Epithelial cell of proximal tubule (primary cell): Measurements from ENCODE around the gene PLCXD3. TPM values are rescaled to one million over a fixed set of nuclear protein-coding genes. Genes with fewer than 3 reads are reported as not detected.

Source experiments
- DNase-seq: peaks from one replicate; pipeline ENCODE4 v3.0.0-alpha.2; 2011; ENCODE audit warnings: low read depth
- H3K4me3 ChIP-seq: 2 replicates; pipeline ENCODE4 v1.5.1; 2011; ENCODE audit warnings: low read depth, mild to moderate bottlenecking, low read length
- CTCF ChIP-seq: conservative IDR thresholded peaks from 2 replicates; pipeline ENCODE4 v1.5.1; 2012; ENCODE audit warnings: low read depth, mild to moderate bottlenecking, low read length
- total RNA-seq: library from RNA; depleted of rRNA; stranded (reverse); fragments of >200 nt; gene quantifications from 2 replicates; pipeline ENCODE4 v1.2.3, GENCODE V29; 2015

Gene PLCXD3
- total RNA-seq, 1 donor from 2014 or later = 0.46 TPM

DNA sequence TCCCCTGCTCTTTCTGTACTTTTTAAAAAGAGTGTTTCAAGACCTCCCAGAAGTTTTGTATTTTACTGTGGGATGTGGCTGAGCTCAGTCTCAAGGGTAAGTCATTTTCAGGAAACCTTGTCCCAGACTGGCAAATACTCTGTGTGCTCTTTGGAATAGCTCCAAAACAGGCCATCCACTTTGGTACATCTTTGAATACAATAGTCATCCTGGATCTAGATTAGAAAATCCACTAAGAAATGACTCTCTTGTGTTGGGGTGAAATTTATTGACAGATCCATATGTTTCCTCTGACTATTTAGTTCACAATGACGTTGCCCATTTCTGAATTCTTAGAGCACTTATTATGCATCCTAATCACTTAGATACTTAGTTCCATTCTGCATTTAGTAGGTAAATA is 95.2 kb downstream of the PLCXD3 start:
- no peak overlapping the region for H3K4me3 ChIP-seq
- no peak for TF ChIP-seq CTCF
- DNase-seq = no peak

- DNase-seq = peak; percentile 76
- no peak for TF ChIP-seq CTCF
- no peak overlapping the region for H3K4me3 ChIP-seq
Measured at GRCh38 chr5:41414598-41414997, 95.8 kb downstream of the PLCXD3 start.

GRCh38 chr5:41413074-41413473 is 97.3 kb downstream of the PLCXD3 start:
- TF ChIP-seq CTCF = no peak
- no peak overlapping the region for H3K4me3 ChIP-seq
- no peak for DNase-seq

- no peak for DNase-seq
- H3K4me3 ChIP-seq = no peak overlapping the region
- no peak for TF ChIP-seq CTCF
Measured at GRCh38 chr5:41412496-41412895, 97.9 kb downstream of the PLCXD3 start.

GRCh38 chr5:41410737-41411136 is 99.7 kb downstream of the PLCXD3 start:
- H3K4me3 ChIP-seq = no peak overlapping the region
- no peak for TF ChIP-seq CTCF

DNA sequence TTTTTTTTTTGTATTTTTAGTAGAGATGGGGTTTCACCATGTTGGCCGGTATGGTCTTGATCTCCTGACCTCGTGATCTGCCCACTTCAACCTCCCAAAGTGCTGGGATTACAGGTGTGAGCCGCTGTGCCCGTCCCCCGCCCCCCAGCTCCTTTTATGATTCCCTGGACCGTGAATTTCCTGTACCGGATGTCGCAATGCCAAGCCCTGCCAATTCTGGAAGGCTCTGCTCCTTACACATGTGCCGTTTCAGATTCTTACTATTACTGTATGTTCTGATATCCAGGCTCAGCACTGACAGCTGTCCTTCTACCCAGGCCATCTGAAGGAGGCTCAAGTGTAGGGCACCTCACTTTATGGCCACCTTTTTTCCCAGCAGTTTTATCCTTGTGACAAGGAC is 100.1 kb downstream of the PLCXD3 start:
- TF ChIP-seq CTCF = no peak
- no peak overlapping the region for H3K4me3 ChIP-seq
- no peak for DNase-seq

More at GRCh38 chr5:41410737-41411136, 99.7 kb downstream of the PLCXD3 start:
- DNase-seq = no peak

- no peak overlapping the region for H3K4me3 ChIP-seq
- DNase-seq = no peak
- no peak for TF ChIP-seq CTCF
Measured at GRCh38 chr5:41408676-41409443, 101.5 kb downstream of the PLCXD3 start.
